Activated effector memory CD4-positive, alpha-beta T cell treated with Interleukin-2 at 50 U/mL for 16 hours (primary cell): ENCODE data around the gene DPEP1.
A peak's percentile ranks its signal among the peaks of the same experiment; 100 is the strongest.
"Not testable (repeated sequence)": the region's sequence is repeated elsewhere in the genome, so short reads cannot be mapped to it uniquely, and the experiment has no call there.

ENCODE experiments used
- DNase-seq: peaks from one replicate; pipeline ENCODE4 v3.0.0-alpha.2; 2020

Gene DPEP1

GRCh38 chr16:89579351-89579750 is 34.1 kb upstream of the DPEP1 start:
- no peak for DNase-seq

GRCh38 chr16:89581045-89581695 is 32.3 kb upstream of the DPEP1 start:
- no peak for DNase-seq

- no peak for DNase-seq
These were observed 31.4 kb upstream of the DPEP1 start for GRCh38 chr16:89581861-89582563.

- DNase-seq, result no peak
These were observed 30.7 kb upstream of the DPEP1 start for GRCh38 chr16:89582614-89583196.

- DNase-seq, result no peak
These were observed 30.1 kb upstream of the DPEP1 start for GRCh38 chr16:89583197-89583894.

GRCh38 chr16:89583895-89584644 is 29.4 kb upstream of the DPEP1 start:
- DNase-seq, result no peak

- no peak for DNase-seq
These were observed 28.5 kb upstream of the DPEP1 start for GRCh38 chr16:89584768-89585549.

- DNase-seq, result no peak
These were observed 27.2 kb upstream of the DPEP1 start for GRCh38 chr16:89586218-89586617.

GRCh38 chr16:89586853-89587252 is 26.6 kb upstream of the DPEP1 start:
- DNase-seq, result no peak

GRCh38 chr16:89587676-89588075 is 25.8 kb upstream of the DPEP1 start:
- DNase-seq, result not testable (repeated sequence)

- DNase-seq, result no peak
These were observed 24.9 kb upstream of the DPEP1 start for GRCh38 chr16:89588413-89589109.

- DNase-seq, result no peak
These were observed 24.1 kb upstream of the DPEP1 start for GRCh38 chr16:89589241-89589926.

GRCh38 chr16:89593841-89594240 is 19.6 kb upstream of the DPEP1 start:
- DNase-seq, result peak; percentile 55

GRCh38 chr16:89595330-89596060 is 17.9 kb upstream of the DPEP1 start:
- DNase-seq, result no peak

- DNase-seq, result no peak
These were observed 17.3 kb upstream of the DPEP1 start for GRCh38 chr16:89596061-89596689.

GRCh38 chr16:89596957-89597649 is 16.3 kb upstream of the DPEP1 start:
- no peak for DNase-seq

- DNase-seq, result no peak
These were observed 15.2 kb upstream of the DPEP1 start for GRCh38 chr16:89598199-89598598.

- peak; percentile 24 for DNase-seq
These were observed 14.0 kb upstream of the DPEP1 start for GRCh38 chr16:89599451-89599858.

GRCh38 chr16:89599902-89600301 is 13.5 kb upstream of the DPEP1 start:
- no peak for DNase-seq
